GM21447 (cell line): ENCODE measurements around the gene ATXN10.

Experiments
- ATAC-seq: cut with Tn5 transposase; IDR thresholded peaks from one replicate; pipeline ENCODE4 v1.9.1; 2021; ENCODE audit not compliant: unreplicated experiment

The ATXN10 gene

GRCh38 chr22:45752036-45752435 lies 80.4 kb downstream of the ATXN10 start:
- ATAC-seq: no peak

- ATAC-seq: no peak
Observed at GRCh38 chr22:45754822-45755221, 83.2 kb downstream of the ATXN10 start.

- ATAC-seq: no peak
Observed at GRCh38 chr22:45756558-45756957, 84.9 kb downstream of the ATXN10 start.

GRCh38 chr22:45757068-45757467 lies 85.4 kb downstream of the ATXN10 start:
- no peak for ATAC-seq

- ATAC-seq: no peak
Observed at GRCh38 chr22:45757936-45758335, 86.3 kb downstream of the ATXN10 start.

- no peak for ATAC-seq
Observed at GRCh38 chr22:45758603-45759002, 87.0 kb downstream of the ATXN10 start.

- no peak for ATAC-seq
Observed at GRCh38 chr22:45760682-45761081, 89.0 kb downstream of the ATXN10 start.

GRCh38 chr22:45762545-45763235 lies 91.1 kb downstream of the ATXN10 start:
- no peak for ATAC-seq

- no peak for ATAC-seq
Observed at GRCh38 chr22:45763236-45763624, 91.6 kb downstream of the ATXN10 start.

GRCh38 chr22:45768490-45768889 lies 96.9 kb downstream of the ATXN10 start:
- no peak for ATAC-seq

GRCh38 chr22:45769569-45770210 lies 98.1 kb downstream of the ATXN10 start:
- no peak for ATAC-seq

GRCh38 chr22:45770506-45770905 lies 98.9 kb downstream of the ATXN10 start:
- ATAC-seq: no peak

GRCh38 chr22:45771057-45771456 lies 99.4 kb downstream of the ATXN10 start:
- no peak for ATAC-seq

- ATAC-seq: no peak
Observed at GRCh38 chr22:45771711-45772110, 100.1 kb downstream of the ATXN10 start.

- no peak for ATAC-seq
Observed at GRCh38 chr22:45772743-45773142, 101.1 kb downstream of the ATXN10 start.

- ATAC-seq: no peak
Observed at GRCh38 chr22:45774001-45774670, 102.5 kb downstream of the ATXN10 start.

- no peak for ATAC-seq
Observed at GRCh38 chr22:45775062-45775461, 103.4 kb downstream of the ATXN10 start.

- no peak for ATAC-seq
Observed at GRCh38 chr22:45775569-45776312, 104.1 kb downstream of the ATXN10 start.

GRCh38 chr22:45776313-45776585 lies 104.6 kb downstream of the ATXN10 start:
- no peak for ATAC-seq

GRCh38 chr22:45777046-45777851 lies 105.6 kb downstream of the ATXN10 start:
- ATAC-seq: no peak

- no peak for ATAC-seq
Observed at GRCh38 chr22:45777852-45778375, 106.3 kb downstream of the ATXN10 start.
